Activated CD8-positive, alpha-beta memory T cell treated with anti-CD3 and anti-CD28 coated beads, Interleukin-2, amount 50 U/mL, for 1 hour (primary cell): ENCODE measurements around the gene TRPC4AP.

ENCODE experiments used
- DNase-seq: peaks from one replicate; pipeline ENCODE4 v3.0.0-alpha.2; 2020; ENCODE audit errors: extremely low read depth

Gene TRPC4AP

GRCh38 chr20:34968042-34968775 is 124.4 kb downstream of the TRPC4AP start:
- DNase-seq, result no peak

DNA sequence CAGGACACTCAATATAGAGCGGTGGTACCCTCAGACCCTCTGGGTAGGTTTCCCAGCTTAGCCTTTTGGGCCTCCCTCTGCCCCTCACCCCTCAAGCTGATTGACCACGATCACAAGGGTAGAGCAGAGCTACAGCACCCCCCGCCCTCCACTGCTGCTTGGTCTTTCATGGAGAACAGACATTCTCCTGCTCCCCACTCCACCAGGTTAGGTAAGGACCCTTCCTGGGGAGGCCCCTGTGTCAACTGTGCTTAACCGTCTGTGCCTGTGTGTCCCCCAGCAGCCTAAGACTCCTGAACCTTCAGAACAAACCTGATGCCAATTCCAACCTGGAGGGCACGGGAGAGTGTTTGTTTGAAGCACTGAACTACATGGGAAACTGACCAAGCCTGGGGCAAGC is 125.2 kb downstream of the TRPC4AP start:
- DNase-seq, result no peak

DNA sequence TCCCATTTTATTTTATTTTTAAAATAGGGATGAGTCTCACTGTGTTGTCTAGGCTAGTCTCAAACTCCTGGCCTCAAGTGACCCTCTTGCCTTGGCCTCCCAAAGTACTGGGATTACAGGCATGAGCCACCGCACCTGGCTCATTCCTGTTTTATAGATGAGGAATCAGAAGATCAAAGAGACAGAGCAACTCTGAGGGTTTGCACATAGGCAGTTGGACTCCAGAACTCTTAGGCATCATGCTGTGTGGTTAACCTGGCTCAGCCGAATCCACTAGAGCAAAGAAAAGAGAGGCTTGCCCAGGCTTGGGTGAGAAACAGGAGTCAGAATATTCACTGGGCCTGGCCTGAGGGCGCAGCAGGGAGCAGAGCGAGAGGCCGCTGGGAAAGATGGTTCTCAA is 127.6 kb downstream of the TRPC4AP start:
- DNase-seq, result no peak

GRCh38 chr20:34964486-34964885 is 128.1 kb downstream of the TRPC4AP start:
- no peak for DNase-seq

- no peak for DNase-seq
Observed at GRCh38 chr20:34956751-34957472, 135.7 kb downstream of the TRPC4AP start.

- DNase-seq, result no peak
Observed at GRCh38 chr20:34956041-34956458, 136.6 kb downstream of the TRPC4AP start.

DNA sequence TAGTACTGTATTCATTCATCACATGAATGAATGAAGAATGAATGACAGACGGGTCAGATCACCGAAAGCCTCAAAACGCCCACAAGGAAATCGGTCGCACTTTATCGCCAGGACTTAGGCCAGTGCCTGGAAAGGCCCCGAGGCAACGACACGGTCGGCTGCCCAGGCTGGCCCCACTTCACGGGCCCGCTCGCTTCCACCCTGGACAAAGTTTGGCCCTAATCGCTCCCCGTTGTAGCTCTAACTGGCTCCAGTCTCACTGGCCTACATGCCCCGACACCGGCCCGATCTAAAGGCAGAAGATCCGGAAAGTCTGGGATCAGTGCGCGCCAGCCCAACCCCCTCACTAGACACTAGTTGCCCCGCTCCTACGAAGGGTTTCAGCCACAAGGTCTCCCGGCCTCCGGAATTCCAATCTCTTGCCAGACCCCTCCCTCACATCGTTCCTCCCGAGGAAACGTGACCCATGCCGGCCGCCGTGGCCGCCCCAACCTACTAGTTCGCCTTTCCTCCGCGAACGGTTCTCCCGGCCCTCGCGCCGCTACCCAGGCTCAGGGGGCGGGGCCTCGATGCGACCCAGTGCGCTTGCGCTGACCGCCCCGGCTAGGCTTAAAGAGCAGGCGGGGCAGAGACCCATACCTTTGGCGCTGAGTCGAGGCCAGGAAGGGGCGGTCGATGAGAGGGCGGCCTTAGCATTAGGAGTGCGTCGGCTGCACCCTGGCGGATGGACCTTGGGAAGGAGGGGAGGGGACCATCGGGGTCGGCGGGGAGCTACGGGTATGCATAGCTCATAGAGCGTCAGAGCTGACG is 137.2 kb downstream of the TRPC4AP start, which contains the start of the genes GSS and MYH7B:
Gene GSS (minus strand): TSS at position 576 of the 810 bp plus-strand sequence. CDS start 3,954 bp downstream, outside the sequence.
Gene MYH7B (plus strand): TSS at position 638 of the 810 bp plus-strand sequence. CDS start 22,138 bp downstream, outside the sequence.
- peak; percentile 83 for DNase-seq

DNA sequence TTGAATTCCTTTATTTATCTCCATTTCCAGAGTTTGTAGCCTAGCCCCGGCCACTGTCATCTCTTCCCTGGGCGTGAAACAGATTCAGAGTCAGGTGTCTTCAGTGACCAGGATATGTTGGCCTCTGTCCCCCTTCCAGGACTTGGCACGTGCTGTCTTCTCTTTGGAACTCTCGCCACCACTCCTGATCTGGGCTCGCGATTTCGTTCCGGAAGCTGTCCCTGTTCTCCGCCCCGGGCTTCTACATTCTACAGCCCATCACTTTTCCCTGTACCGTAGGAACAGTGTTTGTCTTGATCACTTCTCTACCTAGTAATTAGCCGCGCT is 137.7 kb downstream of the TRPC4AP start:
- DNase-seq, result no peak

GRCh38 chr20:34953960-34954359 is 138.6 kb downstream of the TRPC4AP start:
- DNase-seq, result no peak

GRCh38 chr20:34952671-34953070 is 139.9 kb downstream of the TRPC4AP start:
- DNase-seq, result no peak
